SK-N-SH (cell line): ENCODE measurements around the gene ZYG11A.

ENCODE experiments used
- JUND ChIP-seq: IDR thresholded peaks from 2 replicates; pipeline ENCODE4 v1.4.0; 2012
- RCOR1 ChIP-seq: fragments of 150-350 bp; IDR thresholded peaks from 2 replicates; pipeline ENCODE4 v1.6.1; 2017; ENCODE audit warnings: antibody characterized with exemption, low read length
- RFX5 ChIP-seq: IDR thresholded peaks from 2 replicates; pipeline ENCODE4 v1.6.1; 2012; ENCODE audit warnings: mild to moderate bottlenecking, improper control_type of control experiment, low read length
- TAF1 ChIP-seq: IDR thresholded peaks from 2 replicates; pipeline ENCODE4 v1.6.1; 2012; ENCODE audit warnings: low read depth, mild to moderate bottlenecking, low read length, moderate library complexity, borderline replicate concordance
- TF ChIP-seq, protein P1 (sequence below): fragments of 200-600 bp; sonication (generic); IDR thresholded peaks from 2 replicates; pipeline ENCODE4 v1.6.1; 2017; ENCODE audit warnings: antibody characterized with exemption, mild to moderate bottlenecking, moderate library complexity
- TF ChIP-seq, protein P2 (sequence below): IDR thresholded peaks from 2 replicates; pipeline ENCODE4 v1.4.0; 2012; ENCODE audit warnings: low read depth, borderline replicate concordance

DNA sequence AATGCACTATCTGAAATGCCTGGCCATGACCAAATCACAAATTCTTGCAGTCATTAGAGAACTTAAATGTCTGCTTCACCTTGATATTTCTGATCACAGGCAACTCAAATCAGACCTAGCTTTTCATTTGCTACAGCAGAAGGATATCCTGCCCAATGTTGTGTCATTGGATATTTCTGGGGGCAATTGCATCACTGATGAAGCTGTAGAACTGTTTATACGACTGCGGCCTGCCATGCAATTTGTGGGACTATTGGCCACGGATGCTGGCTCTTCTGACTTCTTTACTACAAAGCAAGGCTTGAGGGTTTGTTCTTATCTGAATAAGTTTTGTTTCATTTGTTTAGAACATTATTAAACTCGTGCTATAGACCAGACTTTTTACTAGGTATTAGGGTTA is 14.9 kb downstream of the ZYG11A start:
- TF ChIP-seq RCOR1 (no peak), RFX5 (no peak), JUND (no peak), TAF1 (no peak)
- TF ChIP-seq, protein P1, sequence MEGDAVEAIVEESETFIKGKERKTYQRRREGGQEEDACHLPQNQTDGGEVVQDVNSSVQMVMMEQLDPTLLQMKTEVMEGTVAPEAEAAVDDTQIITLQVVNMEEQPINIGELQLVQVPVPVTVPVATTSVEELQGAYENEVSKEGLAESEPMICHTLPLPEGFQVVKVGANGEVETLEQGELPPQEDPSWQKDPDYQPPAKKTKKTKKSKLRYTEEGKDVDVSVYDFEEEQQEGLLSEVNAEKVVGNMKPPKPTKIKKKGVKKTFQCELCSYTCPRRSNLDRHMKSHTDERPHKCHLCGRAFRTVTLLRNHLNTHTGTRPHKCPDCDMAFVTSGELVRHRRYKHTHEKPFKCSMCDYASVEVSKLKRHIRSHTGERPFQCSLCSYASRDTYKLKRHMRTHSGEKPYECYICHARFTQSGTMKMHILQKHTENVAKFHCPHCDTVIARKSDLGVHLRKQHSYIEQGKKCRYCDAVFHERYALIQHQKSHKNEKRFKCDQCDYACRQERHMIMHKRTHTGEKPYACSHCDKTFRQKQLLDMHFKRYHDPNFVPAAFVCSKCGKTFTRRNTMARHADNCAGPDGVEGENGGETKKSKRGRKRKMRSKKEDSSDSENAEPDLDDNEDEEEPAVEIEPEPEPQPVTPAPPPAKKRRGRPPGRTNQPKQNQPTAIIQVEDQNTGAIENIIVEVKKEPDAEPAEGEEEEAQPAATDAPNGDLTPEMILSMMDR, result no peak
- TF ChIP-seq, protein P2, sequence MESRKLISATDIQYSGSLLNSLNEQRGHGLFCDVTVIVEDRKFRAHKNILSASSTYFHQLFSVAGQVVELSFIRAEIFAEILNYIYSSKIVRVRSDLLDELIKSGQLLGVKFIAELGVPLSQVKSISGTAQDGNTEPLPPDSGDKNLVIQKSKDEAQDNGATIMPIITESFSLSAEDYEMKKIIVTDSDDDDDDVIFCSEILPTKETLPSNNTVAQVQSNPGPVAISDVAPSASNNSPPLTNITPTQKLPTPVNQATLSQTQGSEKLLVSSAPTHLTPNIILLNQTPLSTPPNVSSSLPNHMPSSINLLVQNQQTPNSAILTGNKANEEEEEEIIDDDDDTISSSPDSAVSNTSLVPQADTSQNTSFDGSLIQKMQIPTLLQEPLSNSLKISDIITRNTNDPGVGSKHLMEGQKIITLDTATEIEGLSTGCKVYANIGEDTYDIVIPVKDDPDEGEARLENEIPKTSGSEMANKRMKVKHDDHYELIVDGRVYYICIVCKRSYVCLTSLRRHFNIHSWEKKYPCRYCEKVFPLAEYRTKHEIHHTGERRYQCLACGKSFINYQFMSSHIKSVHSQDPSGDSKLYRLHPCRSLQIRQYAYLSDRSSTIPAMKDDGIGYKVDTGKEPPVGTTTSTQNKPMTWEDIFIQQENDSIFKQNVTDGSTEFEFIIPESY, result no peak
